LHCN-M2 (cell line): ENCODE measurements around the gene ZIC5. TPM values are rescaled to one million over a fixed set of nuclear protein-coding genes. Genes with fewer than 3 reads are reported as not detected.

ENCODE experiments used
- DNase-seq: peaks from one replicate; pipeline ENCODE4 v3.0.0-alpha.2; 2012; ENCODE audit warnings: low read depth
- total RNA-seq: library from RNA; depleted of rRNA; stranded (reverse); fragments of >200 nt; gene quantifications from 2 replicates; pipeline ENCODE4 v1.2.3, GENCODE V29; 2014

The ZIC5 gene
- total RNA-seq, 1 experiment from 2014 or later, result not detected

DNA sequence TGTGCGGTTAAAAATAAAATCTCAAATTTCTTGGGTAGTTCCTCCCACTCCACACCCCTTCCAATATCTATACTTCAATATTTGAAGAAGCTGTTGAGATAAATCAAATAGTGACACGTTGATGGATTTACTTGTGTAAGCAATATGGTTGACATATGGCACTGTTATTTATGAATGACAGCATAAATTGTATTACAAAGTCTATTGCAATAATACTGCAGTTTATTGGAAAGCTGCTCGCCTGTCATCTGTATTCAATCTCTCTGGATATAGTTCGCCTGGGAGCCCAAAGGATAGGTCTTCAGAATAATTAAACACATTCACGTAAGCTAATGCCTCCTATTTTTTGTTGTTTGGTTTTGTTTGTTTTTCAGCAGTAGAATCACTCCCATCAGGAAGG, 5.0 kb upstream of the ZIC5 start:
- no peak for DNase-seq

- no peak for DNase-seq
These were observed 4.1 kb upstream of the ZIC5 start for GRCh38 chr13:99975626-99976025.

DNA sequence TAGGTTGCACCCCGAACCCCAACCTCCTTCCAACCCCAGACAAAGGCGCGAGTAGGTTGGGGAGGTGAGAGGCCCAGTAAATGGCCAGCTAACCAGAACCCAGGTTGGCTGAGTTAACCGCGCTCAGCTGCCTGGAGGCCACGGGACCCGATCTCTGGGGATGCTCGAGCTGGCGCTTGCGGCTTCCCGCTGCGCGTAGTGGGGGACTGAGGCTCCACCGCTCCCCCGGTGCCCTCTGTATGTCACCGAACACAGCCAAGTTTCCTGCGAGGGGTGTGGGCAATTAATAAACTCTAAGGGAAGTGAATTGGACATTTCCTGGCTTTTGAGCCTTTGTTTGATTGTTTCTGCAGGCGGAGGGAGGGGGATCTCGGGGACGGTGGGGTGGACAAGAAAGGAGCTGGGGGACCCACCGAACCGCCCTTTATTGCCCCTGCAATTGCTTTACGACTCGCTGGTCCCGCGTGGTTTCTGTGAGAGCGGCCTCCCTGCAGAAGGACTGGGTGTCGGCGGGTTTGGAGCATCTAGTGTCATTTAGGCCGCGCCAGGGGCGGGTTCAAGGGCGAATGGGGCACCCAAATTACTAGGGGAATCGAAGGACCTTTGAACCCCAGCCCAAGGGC, 3.5 kb upstream of the ZIC5 start:
- DNase-seq, result no peak

- no peak for DNase-seq
These were observed 2.9 kb upstream of the ZIC5 start for GRCh38 chr13:99974296-99974938.

DNA sequence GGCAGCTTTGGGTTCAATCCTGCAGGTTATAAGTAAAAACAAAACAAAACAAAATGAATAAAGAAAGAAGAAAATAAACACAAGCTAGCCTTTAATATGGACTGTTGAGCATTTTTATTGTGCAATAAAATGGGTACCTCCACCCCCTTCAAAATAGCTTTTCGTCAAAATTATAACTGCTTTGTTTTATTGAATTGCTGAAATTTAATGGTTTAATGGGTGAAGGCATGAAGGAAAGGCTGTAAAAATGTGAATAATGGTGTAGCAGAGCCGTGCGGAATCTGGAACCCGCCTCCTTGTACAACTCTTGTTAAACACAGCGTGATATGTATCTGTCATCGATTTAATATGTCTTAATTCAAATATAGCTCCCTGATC, 2.2 kb upstream of the ZIC5 start:
- no peak for DNase-seq

- no peak for DNase-seq
These were observed 1.7 kb upstream of the ZIC5 start for GRCh38 chr13:99973163-99973807.

DNA sequence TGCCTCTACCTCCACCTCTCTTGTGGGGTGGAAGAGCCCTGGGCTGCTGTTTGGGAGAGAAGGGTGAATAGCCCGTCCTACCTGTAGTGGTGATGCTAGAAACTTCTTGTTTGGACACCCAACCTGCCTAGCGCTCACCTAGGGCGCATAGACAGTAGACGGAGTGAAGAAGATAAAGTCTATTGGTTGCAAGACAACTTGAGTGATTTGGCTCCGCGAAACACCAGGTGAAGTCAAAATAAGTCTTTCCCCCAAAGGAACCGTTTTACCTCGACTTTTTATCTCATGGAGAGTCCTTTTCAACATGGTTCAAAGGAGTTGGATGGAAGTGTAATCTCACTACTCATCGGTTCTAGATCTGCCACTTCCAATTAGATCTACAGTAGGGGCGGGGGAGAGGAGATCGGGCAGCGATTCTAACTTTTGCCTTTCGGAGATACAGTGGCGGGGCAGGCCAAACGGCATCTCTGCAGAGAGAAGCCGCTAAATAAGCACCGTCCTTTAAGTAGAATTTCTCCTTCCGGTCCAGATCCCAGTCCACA, 694 bp upstream of the ZIC5 start:
- DNase-seq, result no peak

- no peak for DNase-seq
These were observed 654 bp downstream of the ZIC5 start for GRCh38 chr13:99970651-99971575.

DNA sequence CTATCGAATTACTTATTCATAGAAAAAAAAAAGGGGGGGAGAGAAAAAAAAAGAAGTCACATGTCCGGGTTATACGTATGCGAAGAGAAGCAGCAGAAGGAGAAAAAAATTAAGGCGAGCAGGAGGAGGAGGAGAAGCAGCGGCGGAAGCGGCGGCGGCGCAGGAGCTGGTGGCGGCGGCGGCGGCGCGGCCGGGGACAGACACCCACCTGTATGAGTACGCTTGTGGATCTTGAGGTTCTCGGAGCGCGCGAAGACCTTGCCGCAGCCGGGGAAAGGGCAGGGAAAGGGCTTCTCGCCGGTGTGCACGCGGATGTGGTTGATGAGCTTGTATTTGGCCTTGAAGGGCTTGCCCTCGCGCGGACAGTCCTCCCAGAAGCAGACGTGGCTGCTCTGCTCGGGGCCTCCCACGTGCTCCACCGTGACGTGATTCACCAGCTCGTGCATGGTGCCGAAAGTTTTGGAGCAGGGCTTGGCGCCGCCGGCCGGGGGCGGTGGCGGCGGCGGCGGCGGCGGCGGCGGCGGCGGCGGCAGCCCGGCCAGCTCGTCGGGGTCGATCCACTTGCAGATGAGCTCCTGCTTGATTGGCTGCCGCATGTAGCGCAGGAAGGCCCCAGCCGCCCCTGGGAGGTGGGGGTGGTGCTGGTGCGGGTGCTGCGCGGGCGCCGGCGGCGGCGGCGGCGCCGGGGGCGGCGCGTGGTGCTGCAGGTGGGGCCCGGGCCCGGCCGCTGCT, 1.5 kb downstream of the ZIC5 start:
- DNase-seq, result no peak

GRCh38 chr13:99969453-99969918, 2.1 kb downstream of the ZIC5 start:
- DNase-seq, result no peak

DNA sequence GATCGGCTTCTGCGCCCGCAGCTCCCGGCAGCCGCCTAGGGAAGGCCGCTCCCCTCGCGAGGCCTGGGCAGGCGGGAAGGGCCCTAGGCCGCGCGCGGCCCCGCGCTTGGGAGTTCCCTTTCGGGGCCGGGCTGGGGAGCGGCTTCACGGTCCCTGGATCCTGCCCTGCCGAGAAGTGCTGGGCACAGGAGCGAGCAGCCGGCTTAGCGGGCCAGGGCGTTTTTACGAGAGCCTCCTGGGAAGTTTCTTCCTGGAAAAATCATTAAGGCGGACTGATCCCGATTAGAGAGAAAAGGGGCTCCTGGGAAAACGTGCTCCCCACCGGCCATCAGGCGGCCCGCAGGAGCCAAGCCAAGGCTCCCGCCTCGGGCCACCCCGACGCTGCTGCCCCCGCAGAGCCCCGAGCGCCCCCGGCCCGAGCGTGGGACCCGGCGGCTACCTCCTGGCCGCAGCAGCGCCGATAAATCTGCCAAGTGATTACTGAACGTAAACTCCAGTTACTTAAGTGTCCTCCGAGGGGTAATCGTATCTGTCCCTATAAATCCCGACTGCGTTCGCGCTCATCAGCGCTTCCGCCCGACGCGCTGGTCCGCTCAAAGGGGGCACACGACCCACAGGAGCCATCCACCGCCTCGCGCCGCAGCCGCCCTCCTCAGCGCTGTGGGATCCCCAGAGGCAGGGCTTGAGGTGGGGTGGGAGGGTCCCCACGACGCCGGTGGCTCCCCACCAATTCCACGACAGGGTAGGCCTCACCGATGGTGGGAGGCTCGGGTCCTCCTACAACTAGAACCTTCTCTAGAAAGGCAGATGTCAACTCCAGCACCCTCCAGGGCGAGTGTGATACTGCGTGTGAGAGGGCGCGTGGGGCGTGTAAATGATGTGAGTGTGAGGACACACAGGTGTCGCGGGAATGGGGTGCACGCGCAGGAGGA, 2.8 kb downstream of the ZIC5 start:
- DNase-seq, result no peak

- no peak for DNase-seq
These were observed 3.6 kb downstream of the ZIC5 start for GRCh38 chr13:99967869-99968520.

DNA sequence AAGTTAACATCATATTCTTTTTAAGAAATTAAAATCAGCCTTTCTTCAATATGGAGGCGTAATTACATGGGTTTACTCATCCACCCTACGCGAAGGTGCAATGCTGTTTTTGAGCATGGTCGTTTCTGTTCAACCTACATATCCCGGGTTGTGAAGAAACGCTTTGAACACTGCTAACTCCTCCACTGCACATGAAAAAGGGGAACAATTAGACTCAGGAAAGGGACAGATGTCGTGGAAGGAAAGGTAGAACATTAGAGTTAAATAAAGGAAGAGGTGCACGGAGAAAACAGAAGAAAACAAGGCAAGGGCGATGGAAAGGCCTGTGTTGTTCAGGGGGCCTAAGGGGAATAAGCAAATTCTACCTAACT, 4.1 kb downstream of the ZIC5 start:
- DNase-seq, result no peak

GRCh38 chr13:99966064-99966805, 5.3 kb downstream of the ZIC5 start:
- DNase-seq, result no peak

DNA sequence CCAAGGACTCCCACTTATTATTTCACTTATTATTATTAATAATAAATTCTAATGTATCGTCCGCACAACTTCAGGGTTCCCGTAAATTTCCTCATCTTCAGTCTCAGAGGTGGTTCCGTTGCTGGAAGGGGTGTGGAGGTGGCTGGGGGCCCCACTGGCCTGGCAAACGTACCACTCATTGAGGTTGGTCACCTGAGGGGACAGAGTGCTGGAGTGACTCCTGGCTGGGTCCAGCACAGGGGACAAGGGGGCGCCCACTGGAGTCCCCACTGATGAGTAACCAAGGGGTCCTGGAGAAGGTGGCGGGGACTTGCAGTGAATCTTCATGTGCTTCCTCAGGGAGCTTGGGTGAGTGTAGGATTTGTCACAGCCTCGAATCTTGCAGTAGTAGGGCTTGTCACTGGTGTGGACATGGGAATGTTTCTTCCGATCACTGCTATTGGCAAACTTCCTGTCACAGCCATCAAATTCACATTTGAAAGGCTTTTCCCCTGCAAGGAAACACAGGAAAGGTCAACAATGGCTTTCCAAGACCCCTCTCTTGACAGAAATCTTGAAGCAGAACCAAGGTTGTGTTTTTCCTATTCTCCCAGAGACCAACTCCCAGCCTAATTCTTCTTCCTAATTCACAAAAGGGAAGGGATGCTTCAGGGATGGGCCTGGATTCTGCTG, 6.1 kb downstream of the ZIC5 start:
- DNase-seq, result no peak

DNA sequence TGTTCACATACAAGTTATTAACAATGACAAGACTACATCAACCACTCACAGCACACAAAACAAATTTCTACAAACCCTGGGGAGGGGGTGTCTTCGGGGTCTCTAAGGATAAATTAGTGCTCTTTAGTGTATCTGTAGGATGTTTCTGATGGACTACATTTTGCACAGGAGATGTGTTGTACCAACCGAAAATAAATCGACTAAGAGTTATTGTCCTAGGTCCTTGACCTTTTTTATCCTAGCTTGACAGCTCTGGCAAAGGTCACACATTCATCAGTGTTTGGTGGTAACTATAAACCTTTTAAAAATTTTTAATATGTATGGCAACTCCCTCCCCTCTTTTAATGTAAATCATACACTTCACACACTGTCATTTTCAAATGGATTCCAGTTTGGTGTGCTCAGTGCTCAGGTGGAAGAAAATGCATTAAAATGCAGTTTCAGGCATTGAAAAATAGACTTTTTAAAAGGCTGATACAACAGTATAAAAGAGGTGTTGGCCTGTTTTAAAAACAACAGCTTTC, 7.7 kb downstream of the ZIC5 start:
- no peak for DNase-seq

DNA sequence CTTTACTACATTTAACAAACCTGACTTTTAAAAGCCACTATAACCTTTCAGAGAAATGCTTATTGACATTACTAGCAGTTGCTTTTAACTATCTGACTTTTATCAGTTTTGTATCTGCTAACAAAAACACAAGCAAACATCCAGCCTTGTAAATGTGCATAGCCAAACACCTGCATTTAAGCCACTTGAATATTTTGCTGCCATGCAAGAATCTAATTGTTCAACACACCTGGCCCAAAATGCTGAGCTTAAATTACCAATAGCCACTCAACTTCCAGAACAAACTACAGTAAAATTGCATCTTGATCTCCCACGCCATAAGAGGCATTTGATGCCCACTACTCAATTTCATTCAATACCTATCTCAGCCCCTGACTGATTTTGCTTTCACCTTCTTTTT, 9.3 kb downstream of the ZIC5 start:
- DNase-seq, result no peak

DNA sequence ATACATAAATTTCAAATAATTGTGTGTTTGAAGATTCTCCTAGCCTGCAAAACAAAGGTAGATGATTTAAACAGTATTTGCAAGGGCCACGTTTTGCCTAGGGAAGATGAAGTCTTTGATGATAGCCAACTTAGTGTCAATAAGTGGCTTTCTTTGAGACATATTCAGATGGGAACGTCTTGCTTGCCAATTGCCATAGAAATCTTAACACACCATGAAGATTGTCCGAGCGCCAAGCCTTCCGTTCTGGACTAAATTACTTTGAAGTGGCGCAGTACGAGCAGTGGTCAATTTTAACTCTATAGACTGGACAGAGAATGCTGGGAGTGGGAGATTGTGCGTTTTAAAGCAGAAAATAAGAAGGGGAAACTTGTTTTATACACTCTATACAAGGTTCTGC, 9.9 kb downstream of the ZIC5 start:
- no peak for DNase-seq
